ENCODE data around the gene ABL2. TPM values are rescaled to one million over a fixed set of nuclear protein-coding genes. Genes with fewer than 3 reads are reported as not detected.
"Not testable (repeated sequence)": the region's sequence is repeated elsewhere in the genome, so short reads cannot be mapped to it uniquely, and the experiment has no call there.

The ABL2 gene
- total RNA-seq, 1 donor from 2014 or later = 18.6 TPM

GRCh38 chr1:179262183-179262582 is 32.7 kb upstream of the ABL2 start:
- no peak for DNase-seq (ENCODE audit: extremely low spot score, unreplicated experiment)
- no peaks in the 10 kb centered on the region for H3K4me1 Mint-ChIP-seq (ENCODE audit: unreplicated experiment)
- no peaks in the 10 kb centered on the region for H3K9me3 Mint-ChIP-seq
- H3K4me3 Mint-ChIP-seq = no peak overlapping the region
- H3K27ac Mint-ChIP-seq = no peak overlapping the region
- H3K27me3 Mint-ChIP-seq = no peaks in the 10 kb centered on the region
- H3K36me3 Mint-ChIP-seq = no peaks in the 10 kb centered on the region
- TF ChIP-seq, protein P1, sequence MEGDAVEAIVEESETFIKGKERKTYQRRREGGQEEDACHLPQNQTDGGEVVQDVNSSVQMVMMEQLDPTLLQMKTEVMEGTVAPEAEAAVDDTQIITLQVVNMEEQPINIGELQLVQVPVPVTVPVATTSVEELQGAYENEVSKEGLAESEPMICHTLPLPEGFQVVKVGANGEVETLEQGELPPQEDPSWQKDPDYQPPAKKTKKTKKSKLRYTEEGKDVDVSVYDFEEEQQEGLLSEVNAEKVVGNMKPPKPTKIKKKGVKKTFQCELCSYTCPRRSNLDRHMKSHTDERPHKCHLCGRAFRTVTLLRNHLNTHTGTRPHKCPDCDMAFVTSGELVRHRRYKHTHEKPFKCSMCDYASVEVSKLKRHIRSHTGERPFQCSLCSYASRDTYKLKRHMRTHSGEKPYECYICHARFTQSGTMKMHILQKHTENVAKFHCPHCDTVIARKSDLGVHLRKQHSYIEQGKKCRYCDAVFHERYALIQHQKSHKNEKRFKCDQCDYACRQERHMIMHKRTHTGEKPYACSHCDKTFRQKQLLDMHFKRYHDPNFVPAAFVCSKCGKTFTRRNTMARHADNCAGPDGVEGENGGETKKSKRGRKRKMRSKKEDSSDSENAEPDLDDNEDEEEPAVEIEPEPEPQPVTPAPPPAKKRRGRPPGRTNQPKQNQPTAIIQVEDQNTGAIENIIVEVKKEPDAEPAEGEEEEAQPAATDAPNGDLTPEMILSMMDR (conservative IDR thresholded peaks at IDR 0.05) = no peak

DNA sequence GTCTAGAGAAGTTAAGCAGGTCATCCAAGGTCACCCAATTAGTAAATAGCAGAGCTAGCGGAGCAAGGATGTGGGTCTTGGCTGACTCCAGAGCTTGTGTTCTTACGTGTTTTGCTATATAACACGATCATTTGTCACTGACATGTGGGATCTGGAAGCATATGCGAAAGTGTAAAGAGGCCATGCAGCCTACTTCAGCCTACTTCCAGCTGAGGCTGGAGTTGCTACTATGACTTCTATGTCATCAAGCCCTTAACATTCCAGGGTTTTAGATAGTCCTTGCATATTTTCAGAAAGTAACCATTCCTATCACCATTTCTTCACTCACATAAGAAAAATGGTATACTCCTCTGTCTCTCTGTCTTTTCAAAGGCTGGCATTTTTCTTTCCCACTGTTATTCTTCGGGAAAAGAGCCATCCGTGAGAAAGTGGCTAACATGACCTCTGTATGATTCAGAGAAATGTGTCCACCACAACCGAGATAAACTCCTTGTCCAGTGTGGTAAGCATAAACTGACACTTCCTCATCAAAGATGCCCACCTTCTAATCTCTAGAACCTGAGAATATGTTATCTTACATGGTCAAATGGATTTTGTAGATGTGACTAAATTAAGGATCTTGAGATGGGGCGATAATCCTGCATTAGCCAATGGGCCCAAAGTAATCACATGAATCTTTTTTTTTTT is 24.0 kb upstream of the ABL2 start:
- H3K4me3 Mint-ChIP-seq = no peak overlapping the region
- no peak overlapping the region for H3K27ac Mint-ChIP-seq
- H3K27me3 Mint-ChIP-seq = no peaks in the 10 kb centered on the region
- no peak for DNase-seq (ENCODE audit: extremely low spot score, unreplicated experiment)
- TF ChIP-seq, protein P1 (conservative IDR thresholded peaks at IDR 0.05) = no peak
- H3K9me3 Mint-ChIP-seq = no peaks in the 10 kb centered on the region
- no peaks in the 10 kb centered on the region for H3K36me3 Mint-ChIP-seq
- no peaks in the 10 kb centered on the region for H3K4me1 Mint-ChIP-seq (ENCODE audit: unreplicated experiment)

DNA sequence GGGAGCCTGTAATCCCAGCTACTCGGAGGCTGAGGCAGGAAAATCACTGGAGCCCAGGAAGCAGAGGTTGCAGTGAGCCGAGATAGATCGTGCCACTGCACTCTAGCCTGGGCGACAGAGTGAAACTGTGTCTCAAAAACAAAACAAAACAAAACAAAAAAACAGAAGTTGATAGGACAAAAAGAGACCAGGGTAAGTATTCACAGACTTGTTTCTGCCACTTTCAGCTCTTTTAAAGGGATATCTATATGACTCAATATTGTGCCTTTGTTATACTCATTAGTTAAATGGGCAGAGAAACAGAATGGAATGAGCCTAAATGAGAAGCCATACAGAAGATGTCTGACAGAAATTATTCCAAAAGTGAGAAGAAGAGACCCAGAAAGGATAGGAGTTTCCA is 23.1 kb upstream of the ABL2 start:
- Mint-ChIP-seq H3K27ac (no peak overlapping the region), H3K36me3 (no peaks in the 10 kb centered on the region), H3K4me1 (ENCODE audit: unreplicated experiment) (no peaks in the 10 kb centered on the region), H3K27me3 (no peaks in the 10 kb centered on the region), H3K9me3 (no peaks in the 10 kb centered on the region), H3K4me3 (no peak overlapping the region)
- TF ChIP-seq, protein P1 (conservative IDR thresholded peaks at IDR 0.05) = no peak
- no peak for DNase-seq (ENCODE audit: extremely low spot score, unreplicated experiment)

GRCh38 chr1:179251675-179252074 is 22.2 kb upstream of the ABL2 start:
- TF ChIP-seq, protein P1 (conservative IDR thresholded peaks at IDR 0.05) = peak; percentile 54
- Mint-ChIP-seq H3K27me3 (no peaks in the 10 kb centered on the region), H3K9me3 (no peaks in the 10 kb centered on the region), H3K27ac (no peak overlapping the region), H3K4me1 (ENCODE audit: unreplicated experiment) (no peaks in the 10 kb centered on the region), H3K4me3 (no peak overlapping the region), H3K36me3 (no peaks in the 10 kb centered on the region)
- DNase-seq (ENCODE audit: extremely low spot score, unreplicated experiment) = no peak

DNA sequence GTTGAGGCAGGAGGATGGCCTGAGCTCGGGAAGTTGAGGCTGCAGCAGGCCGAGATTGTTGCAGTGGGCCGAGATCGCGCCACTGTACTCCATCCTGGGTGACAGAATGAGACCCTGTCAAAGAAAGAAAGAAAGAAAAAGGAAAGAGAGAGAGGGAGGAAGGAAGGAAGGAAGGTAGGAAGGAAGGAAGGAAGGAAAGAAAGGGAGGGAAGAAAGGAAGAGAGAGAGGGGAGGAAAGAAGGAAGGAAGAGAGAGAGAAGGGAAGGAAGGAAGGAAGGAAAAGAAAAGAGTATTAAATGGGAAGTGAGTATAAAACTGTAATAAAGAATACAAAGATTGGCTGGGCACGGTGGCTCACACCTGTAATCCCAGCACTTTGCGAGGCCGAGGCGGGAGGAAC is 18.4 kb upstream of the ABL2 start:
- H3K27me3 Mint-ChIP-seq = no peaks in the 10 kb centered on the region
- no peak for DNase-seq (ENCODE audit: extremely low spot score, unreplicated experiment)
- no peaks in the 10 kb centered on the region for H3K36me3 Mint-ChIP-seq
- H3K27ac Mint-ChIP-seq = no peak overlapping the region
- H3K9me3 Mint-ChIP-seq = no peaks in the 10 kb centered on the region
- H3K4me3 Mint-ChIP-seq = no peak overlapping the region
- TF ChIP-seq, protein P1 (conservative IDR thresholded peaks at IDR 0.05) = no peak
- H3K4me1 Mint-ChIP-seq (ENCODE audit: unreplicated experiment) = no peaks in the 10 kb centered on the region

- not testable (repeated sequence) for H3K27ac Mint-ChIP-seq; H3K27me3 Mint-ChIP-seq; H3K36me3 Mint-ChIP-seq; H3K9me3 Mint-ChIP-seq; H3K4me3 Mint-ChIP-seq; H3K4me1 Mint-ChIP-seq (ENCODE audit: unreplicated experiment); DNase-seq (ENCODE audit: extremely low spot score, unreplicated experiment)
Observed at GRCh38 chr1:179245426-179245825, 15.9 kb upstream of the ABL2 start.
